NCI-H2107 treated with DMSO at 0.1 percent for 48 hours (cell line): ENCODE measurements around the gene USP2.

ENCODE experiments used
- DNase-seq: peaks from one replicate; lab custom pipeline; 2025; ENCODE audit not compliant: unreplicated experiment; lab: John Stamatoyannopoulos, UW

Gene USP2

GRCh38 chr11:119307219-119307618 is 74.3 kb downstream of the USP2 start:
- no peak for DNase-seq

- DNase-seq: peak; percentile 23
Observed at GRCh38 chr11:119306373-119306890, 75.1 kb downstream of the USP2 start.

- DNase-seq: no peak
Observed at GRCh38 chr11:119305556-119306372, 75.7 kb downstream of the USP2 start.
